Measurements from ENCODE around the gene PPM1L.

DNA sequence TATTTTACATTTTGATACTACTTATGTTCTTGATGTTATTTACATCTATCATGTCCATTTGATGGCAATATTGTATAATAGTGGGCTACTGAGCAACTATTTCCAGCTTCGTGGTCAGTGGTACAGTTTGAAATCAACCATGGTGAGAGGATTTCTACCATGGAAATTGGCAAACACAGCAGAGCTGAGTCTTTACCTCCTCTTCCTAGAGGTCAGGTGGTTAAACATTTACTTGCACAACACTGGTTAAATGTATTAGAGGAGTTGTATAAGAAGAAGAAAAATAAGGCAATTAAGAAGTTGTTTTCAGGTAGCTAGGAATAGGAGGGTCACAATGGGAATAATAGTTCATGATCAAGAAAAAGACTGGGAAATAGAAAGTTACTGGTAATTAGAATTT is 7.2 kb upstream of the PPM1L start:
- no peak for TF ChIP-seq CTCF (IDR thresholded peaks at IDR 0.05; ENCODE audit: low read length)
- no peak for TF ChIP-seq EZH2 (optimal IDR thresholded peaks at IDR 0.05; ENCODE audit: low read depth, low read length)
